Fibroblast of skin of back (primary cell): ENCODE measurements around the gene PATJ.
"Not testable (repeated sequence)": the region's sequence is repeated elsewhere in the genome, so short reads cannot be mapped to it uniquely, and the experiment has no call there.

Experiments used
- DNase-seq: peaks from one replicate; pipeline ENCODE4 v3.0.0-alpha.2; 2013

The PATJ gene

DNA sequence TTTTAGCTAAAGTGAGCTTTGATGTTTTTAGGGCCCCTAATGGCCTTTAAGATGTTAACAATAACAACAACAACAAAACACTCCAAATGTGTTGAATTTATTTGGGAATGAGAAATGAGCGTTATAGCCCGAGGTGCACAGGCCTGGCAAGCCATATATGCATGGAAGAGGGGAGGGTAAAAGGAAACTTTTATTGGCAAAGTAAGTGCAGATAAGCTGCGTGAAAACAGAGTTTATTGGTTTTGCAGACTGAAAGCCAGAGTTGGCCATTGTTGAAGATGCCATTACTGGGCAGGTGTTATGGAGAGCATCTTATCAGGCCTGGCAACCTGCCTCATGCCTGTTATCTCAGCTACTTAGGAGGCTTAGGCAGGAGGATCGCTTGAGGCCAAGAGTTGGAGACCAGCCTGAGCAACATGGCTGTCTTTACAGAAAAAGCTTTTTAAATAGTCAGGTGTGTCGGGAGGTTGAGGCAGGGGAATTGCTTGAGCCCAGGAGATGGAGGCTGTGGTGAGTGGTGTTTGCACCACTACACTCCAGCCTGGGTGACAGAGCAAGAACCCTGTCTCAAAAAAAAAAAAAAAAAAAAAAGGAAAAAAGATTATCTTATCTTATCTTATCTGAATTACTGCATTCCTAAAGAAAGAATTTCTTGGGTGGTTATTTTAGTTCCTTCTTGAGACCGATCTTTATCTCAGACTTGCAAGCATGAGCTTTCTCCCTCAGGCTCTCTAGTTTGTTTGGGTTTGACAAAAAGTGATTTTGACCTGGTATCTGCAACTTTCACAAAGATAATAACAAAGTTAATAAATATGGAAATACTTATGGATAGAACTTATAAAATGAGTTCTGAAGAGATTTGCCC, 1.7 kb downstream of the PATJ start:
- peak; percentile 40 for DNase-seq

DNA sequence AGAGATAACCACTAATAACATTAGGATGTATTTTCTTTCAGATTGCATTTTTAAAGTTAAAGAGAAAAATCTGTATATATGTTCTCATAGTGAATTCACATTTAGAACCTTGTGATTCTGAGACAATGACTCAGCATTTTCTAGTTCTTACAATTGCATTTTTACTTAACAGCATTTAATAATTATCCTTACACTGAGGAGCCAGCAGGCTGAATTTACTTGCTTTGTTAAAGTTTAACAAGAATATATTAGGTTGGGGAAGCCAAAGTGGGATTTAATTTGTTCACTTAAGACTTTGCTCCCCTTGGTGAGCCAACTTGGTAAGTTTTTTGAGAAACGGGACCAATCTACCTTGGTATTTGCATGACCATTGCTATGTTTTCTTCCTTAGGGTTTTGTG, 4.5 kb downstream of the PATJ start:
- DNase-seq = peak; percentile 43

DNA sequence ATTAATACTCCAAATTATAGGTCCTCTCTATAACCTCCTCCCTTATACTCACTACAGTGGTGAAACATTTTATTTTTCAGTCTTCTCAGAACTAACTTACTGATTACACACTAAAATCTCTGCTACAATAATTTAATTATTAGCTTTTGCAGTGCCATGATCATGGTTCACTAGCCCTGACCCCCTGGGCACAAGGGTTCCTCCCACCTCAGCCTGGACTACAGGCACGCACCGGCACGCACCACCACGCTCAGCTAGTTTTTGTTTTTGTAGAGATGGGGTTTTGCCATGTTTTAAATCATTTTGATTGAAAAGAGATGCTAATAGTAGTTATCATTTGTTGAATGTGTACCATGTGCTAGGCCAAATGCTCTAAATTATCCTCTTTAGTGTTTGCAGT, 6.3 kb downstream of the PATJ start:
- DNase-seq = no peak

DNA sequence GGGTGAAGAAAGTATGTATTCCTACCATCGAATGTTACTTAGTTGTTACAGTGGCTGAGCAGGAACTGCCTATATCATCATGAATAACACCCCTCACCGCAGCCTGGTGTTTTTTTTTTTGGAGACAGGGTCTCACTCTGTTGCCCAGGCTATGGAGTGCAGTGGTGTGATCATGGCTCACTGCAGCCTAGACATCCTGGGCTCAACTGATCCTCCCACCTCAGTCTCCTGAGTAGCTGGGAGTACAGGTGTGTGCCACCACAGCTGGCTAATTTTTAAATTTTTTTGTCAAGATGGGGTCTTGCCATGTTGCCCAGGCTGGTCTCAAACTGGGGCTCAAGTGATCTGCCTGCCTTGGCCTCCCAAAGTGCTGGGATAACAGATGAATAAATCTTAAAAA, 7.3 kb downstream of the PATJ start:
- no peak for DNase-seq

DNA sequence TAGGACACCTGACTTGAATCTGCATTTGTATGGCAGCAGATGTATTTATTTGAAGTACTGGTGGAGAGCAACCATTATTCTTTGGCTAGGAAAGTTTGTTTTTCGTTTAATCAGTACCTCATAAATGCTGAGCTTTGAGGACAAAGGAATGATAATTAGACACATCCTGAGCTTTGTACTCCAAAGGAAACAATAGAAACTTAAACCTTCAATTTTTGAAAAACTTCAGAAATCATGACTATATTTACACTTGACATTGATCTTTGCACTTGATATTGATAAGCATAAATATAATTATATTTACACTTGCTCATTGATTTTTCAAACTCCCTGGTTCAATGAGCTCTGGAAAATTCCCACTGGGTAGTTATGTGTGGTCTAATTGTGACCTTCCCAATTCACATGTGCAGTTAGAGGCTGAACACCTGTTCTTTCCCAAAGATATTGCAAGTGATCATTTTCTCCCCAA, 10.7 kb downstream of the PATJ start:
- no peak for DNase-seq

DNA sequence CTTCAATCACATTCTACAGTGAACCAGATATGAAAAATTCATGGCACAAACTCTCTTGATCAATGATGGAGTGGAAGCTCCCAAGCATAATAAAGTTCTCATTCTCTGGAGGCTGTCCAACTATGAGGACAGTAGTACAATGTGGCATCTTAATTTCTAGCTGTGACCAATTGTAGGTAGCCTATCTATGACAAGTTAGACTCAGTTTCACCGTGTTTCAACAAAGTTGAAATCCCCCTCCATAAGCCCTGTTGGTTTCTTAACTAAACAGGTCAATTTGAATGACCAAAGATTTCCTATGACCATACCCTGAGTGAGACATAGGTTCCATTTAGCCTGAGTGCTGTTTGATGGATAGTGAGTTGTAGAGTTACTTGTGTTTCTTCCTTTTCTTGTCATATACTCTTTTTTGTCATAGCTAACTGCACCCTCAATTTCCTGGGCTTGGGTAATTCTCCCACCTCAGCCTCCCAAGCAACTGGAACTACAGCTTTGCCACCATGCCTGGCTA, 11.8 kb downstream of the PATJ start:
- DNase-seq = no peak

DNA sequence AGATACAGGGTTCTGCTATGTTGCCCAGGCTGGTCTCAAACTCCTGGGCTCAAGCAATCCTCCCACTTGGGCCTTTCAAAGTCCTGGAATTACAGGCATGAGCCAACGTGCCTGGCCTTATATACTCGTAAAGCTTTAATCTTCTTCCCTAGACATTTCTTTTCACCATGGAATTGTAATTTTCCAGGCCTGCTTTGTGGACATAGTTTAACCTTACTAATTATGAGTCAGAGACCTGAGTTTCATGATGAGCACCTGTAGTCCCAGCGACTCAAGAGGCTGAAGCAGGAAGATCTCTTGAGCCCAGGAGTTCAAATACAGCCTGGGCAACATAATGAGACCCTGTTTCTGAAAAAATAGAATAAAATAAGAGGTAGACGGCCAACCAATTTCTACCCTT, 12.3 kb downstream of the PATJ start:
- no peak for DNase-seq

DNA sequence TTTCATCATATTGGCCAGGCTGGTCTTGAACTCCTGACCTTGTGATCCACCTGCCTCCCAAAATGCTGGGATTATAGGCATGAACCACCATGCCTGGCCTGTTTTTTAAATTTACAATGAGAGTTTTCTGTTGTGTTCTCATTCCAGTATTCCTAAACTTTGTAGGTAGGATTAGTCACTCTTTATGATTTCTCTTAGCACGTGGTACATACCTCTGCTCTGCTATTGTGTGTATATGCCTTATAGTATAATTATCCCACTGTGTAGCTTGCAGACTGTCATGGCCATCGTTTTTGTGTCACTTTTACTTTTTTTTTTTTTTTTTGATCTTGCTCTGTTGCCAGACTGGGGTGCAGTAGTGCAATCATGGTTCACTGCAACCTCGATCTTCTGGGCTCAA, 14.5 kb downstream of the PATJ start:
- DNase-seq = no peak

DNA sequence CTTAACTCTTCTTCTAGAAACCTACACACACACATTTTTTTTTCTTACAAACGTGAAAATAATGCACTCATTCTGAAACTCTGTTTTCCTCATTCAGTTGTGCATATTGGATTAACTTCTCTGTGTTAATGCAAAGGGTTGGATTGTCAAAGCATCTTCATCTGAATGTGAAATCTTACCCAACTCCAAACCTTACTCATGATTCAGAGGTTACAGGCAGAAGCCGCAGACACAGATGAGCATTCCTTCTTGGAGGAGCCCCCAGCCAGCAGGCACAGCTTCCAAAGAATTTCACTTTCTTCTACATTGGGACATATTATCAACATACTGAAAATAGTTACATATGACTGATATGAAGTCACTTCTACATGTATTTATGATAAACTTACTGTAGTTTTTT, 15.7 kb downstream of the PATJ start:
- DNase-seq = peak; percentile 38

DNA sequence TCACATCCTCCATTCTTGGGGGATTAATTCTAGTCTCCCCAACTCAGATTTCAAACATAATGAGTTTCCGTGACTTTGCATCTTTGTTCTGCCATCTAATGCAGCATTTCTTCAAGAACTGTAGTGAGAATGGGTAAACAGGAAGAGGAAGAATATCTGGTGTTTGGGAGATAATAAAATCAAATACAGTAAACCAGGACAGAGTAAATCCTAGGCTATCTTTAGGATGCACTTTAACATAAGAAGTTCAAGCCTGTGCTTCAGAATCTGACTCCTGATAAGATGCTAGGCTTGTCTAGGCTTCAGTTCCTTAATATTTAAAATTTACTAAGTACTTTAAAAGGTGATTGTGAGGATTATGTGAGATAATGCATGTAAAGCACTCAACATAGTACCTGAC, 27.9 kb downstream of the PATJ start:
- DNase-seq = no peak

DNA sequence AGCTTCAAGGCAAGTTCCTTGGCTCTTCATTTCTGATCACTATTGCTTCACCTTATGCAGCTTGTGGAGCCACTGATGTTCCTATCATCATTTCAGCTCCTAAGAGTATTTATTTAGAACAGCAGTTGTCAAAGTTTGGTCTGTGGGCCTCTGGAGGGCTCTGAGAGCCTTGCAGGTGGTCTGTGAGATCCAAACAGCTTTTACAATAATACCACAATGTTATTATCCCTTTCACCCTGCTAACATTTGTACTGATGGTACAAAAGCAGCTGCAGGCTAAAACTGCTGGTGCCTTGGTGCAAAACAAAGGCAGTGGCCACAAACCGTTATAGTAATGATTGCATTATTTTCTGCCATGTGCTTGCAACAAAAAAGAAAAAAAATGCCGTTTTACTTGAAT, 33.8 kb downstream of the PATJ start:
- no peak for DNase-seq

DNA sequence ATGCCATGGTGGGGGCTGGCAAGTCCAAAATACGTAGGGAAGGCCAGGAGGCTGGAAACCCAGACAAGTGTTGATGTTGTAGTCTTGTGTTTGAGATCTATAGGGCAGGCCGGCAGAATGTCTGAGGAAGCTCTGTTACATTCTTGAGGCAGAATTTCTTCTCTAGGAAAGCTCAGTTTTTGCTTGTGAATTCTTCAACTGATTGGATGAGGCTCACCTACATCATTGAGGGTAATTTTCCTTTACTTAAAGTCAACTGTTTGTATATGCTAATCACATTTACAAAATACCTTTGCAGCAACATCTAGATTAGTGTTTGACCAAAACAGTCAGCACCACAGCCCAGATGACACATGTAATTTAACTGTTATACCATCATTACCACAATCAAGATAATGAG, 37.0 kb downstream of the PATJ start:
- DNase-seq = no peak

DNA sequence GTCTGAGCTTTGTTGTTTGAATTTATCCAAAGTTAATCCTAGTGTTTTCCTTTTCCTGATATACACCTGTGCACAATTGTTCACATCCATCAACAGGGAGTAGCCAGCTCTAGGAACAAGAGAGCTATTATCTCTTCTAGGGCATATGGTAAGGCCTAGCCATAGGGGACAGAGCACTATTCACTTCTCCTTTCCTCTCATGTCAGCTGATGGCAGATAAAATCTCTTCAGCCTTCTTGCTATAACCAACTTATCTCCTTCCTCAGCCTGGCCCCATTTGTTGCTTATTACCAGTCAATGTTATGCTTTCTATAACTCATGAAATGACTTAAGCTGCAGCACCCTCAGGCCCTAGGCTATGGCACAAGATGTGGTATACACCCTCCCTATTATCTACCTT, 38.9 kb downstream of the PATJ start:
- no peak for DNase-seq

DNA sequence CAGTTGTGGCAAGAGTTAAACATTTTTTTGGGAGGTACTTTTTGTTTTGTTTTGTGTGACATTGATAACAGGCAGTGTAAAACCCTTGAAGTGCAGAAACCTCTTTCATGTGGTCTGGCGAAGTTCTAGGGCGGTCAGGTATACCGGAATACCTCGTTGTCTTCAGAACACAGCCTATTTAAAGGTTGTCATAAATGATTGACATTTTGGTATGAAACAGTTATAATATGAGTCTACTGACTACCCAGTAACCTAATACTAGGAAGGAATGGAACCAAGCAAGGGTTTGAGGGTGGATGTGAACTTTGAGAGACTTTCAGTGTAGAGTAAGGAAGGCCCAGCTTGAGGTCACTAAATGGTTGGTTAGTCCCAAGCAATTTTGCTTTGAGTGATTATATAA, 40.5 kb downstream of the PATJ start:
- no peak for DNase-seq

DNA sequence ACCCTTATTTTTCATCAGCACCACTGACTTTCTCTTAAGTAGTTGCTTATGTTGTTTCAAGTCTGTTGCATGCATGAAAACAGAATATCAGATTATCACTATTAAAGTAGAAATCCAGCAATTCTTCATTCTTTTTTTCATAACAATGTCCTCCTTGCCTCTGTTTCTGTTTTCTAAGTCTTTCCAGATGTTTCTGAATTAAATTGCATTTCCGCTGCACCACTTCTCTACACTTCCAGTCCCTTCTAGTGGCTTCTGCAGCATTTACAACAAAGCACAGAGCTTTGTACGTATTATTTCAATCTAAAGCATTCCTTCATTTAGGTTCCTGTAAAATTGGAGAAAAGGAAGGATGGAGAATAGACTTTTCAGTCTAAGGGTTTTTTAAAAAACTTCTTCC, 42.4 kb downstream of the PATJ start:
- no peak for DNase-seq

DNA sequence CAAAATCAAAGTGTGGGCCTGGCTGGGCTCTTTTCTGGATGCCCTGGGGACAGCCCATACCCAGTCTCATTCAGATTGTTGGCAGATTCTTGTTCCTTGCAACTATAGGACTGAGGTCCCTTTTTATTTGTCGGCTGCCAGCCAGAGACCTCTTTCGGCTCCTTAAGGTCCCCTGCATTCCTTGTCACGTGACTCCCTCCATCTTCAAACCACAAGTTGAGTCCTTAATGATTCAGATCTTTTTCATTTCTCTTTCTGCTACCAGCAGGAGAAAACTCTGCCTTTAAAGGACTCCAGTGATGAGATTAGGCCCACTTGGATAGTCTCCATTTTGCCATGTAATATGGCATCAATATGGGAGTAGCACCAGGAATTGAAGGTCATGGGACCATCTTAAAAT, 48.6 kb downstream of the PATJ start:
- DNase-seq = peak; percentile 2

DNA sequence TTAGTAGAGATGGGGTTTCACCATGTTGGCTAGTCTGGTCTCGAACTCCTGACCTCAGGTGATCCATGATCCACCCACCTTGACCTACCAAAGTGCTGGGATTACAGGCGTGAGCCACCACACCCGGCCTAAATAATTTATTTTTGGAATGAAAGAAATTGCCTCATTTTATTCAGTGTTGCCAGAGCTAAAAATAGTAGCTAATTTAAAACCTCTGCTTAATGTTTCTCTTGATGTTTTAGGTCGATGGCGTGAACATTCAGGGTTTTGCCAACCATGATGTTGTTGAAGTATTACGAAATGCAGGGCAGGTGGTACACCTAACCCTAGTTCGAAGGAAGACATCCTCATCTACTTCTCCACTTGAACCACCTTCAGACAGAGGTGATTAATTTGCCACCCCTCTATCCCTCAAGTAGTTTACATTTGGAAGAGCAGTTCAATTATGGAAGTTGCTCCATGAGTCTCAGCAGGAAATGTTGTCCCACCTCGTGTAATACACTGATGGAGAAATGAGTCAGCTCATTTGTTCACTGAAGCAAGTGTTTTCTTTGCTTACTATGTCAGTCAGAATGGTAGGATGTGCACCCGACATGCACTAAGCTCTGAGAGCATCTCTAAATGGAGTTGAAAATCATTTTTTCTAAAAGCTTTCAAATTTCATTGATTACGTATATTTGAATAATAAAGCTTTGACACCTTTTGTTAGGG, 54.9 kb downstream of the PATJ start:
- peak; percentile 17 for DNase-seq

DNA sequence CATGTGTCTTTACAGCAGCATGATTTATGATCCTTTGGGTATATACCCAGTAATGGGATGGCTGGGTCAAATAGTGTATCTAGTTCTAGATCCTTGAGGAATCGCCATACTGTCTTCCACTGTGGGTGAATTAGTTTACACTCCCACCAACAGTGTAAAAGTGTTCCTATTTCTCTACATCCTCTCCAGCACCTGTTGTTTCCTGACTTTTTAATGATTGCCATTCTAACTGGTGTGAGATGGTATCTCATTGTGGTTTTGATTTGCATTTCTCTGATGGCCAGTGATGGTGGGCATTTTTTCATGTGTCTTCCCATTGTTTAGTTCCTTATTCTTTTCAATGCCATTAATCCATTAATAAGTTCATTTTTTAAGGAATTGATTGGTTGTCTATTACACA, 58.8 kb downstream of the PATJ start:
- DNase-seq = not testable (repeated sequence)

DNA sequence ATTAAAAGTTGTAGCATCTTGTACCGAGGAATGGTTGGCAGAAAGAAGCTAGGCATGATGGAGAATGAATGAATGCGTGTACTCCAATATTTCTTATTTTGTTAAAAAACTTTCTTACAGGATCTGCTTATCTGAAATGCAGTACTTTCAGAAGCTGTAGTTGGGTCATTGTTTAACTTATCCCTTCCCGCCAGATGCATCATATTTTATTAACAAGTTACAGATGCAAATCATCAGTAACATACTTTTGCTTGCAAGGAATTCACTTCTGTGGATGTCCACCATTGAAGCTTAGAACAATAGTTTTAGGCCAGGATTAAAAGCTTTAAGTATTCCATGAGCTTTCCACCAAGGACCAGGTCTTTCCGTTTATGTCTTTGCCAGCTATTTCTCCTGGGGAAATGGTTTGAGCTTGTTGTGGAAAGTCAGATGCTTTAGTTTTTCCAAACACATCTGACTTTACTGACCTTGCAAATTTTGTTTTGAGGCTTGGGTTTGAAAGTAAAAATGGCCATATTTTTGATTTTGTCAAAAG, 65.4 kb downstream of the PATJ start:
- DNase-seq = peak; percentile 29

DNA sequence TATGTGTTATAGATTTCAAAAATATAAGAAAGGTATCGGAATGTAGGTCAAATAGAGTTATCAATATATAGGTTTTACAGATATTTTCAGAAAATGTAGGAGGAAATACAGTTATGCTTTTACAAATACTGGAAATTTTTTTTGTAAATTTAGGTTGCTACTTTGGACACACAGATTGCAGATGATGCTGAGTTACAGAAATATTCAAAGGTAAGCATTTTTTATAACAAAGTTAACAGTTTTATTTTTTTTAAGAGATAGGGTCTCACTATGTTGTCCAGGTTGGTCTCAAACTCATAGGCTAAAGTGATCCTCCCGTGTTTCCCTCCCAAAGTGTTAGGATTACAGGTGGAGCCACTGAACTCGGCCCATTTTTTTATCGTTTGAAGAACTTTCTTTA, 66.0 kb downstream of the PATJ start:
- no peak for DNase-seq

DNA sequence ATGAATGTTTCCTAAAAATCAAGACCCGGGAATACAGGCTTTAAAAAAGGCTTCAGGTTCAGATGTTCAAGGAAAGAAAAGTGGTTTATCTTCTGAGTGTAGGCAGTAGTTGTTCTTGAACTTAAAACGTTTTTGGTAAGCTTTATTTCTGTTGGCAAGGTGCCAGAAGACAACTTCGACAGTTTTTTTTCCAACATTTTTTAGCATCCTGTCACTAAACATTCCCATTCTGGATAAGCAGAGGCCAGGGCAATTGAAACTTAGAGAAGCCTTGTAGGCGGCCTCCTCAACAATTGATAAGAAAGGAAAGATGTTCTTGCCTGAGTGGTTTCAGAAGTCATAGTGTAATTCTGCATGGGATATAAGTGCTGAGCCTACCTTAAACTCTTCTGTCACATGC, 66.7 kb downstream of the PATJ start:
- peak; percentile 77 for DNase-seq

DNA sequence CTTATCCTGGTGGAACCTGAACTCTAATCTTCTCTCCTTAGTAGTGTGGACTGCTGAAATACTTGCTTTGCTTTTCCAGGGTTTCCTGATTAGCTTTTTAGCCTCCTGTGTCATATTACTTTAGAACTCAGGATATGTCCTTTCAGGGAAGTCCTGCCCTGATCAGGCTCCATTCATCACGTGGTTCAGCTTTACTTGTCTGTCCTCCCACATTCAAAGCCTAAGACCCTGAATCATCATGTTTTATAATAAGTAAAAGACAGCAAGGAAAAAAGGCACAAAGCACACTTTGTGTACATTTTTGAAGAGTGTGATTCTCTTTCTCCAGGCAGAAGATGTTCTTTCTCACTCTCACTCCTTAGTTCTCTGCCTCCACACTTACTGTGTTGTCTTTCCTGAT, 70.6 kb downstream of the PATJ start:
- DNase-seq = peak; percentile 30

DNA sequence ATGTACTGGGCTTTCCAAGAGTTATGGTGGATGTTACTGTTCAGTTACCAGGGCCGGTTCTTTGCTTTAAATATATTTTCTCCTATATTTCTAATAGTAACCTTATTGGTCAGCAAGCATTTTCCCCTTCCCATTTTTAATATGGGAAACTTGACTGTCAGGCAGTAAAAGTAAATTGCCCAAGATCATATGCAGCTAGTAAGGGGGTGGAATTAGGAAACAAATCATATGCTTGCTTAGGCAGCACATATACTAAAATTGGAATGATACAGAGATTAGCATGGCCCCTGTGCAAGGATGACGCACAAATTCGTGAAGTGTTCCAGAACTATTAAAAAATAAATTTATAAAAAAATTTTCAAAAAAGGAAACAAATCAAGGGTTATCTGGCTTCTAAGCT, 73.9 kb downstream of the PATJ start:
- DNase-seq = no peak

DNA sequence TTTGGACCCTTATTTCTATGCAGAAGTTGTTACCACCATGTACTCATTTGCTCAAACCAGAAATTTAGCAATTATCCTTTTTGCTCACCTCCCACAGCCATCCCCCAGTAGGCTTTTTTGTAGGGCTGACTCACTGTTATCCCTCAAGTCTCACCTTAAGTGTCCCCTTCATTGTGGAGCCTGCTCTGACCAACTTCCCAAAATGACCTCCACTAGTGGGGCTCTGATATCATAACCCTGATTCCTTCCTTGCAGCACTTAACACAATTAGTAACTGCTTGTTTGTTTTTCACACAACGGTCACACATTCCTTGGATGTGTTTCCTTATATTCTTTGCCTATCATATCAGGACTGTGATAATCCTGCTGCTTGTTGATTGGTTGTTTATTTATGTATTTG, 76.7 kb downstream of the PATJ start:
- no peak for DNase-seq
